ENCODE measurements around the gene IER5L. TPM values are rescaled to one million over a fixed set of nuclear protein-coding genes. Genes with fewer than 3 reads are reported as not detected.
A peak's percentile ranks its signal among the peaks of the same experiment; 100 is the strongest.

The IER5L gene
- total and polyA plus RNA-seq, 2 of the 8 experiments (the other 6 are each of a cell fraction or from before 2014, with no cell fraction given), result 0.65 to 1.0 TPM

DNA sequence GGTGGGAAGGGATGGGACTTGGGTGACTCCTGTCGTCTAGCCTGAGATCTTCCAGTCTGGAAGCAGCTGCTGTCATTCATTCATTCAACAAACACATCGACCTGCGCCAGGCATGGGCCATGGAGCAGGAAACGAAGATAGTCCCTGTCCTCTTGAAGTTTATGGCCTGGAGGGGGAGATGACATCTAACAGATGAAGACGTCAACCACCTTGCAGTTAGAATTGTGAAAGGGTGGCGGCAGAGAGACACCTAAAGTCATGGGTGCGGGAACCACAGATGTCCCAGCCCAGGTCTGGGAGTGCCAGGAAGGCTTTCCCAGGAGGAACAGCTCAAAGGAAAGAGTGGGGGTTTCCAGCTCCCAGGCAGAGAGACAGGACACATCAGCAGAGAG lies 21.0 kb upstream of the IER5L start:
- Histone ChIP-seq H4K8ac (ENCODE audit: extremely low read depth, insufficient read depth, low read length) (no peak overlapping the region), H3K18ac (ENCODE audit: extremely low read depth, low read length) (no peak overlapping the region), H3K27ac (ENCODE audit: low read depth, low read length) (no peak overlapping the region), H2AFZ (ENCODE audit: low read length) (no peak overlapping the region), H3K9ac (replicated peaks in 1 of 4; ENCODE audit: extremely low read depth in 1 of 4, low read depth in 3 of 4, low read length in 3 of 4) (no peak overlapping the region), H3K56ac (replicated peaks; ENCODE audit: insufficient read length, low read depth, low read length) (no peak overlapping the region), H3K79me2 (ENCODE audit: control insufficient read depth in 1 of 2, insufficient read depth in 2 of 2, low read length in 2 of 2) (no peaks in the 10 kb centered on the region), H3K4ac (replicated peaks; ENCODE audit: insufficient read length, low read depth, low read length) (peak overlapping the region; percentile 57), H3K23me2 (ENCODE audit: low read depth, low read length) (no peaks in the 10 kb centered on the region; the same call in 1 of the 2 replicates), H3K4me2 (ENCODE audit: insufficient read depth in 1 of 2, low read depth in 2 of 2, low read length in 2 of 2) (no peak overlapping the region), H3K36me3 (ENCODE audit: control insufficient read depth in 2 of 4, insufficient read depth in 4 of 4, low read length in 3 of 4) (no peaks in the 10 kb centered on the region), H3K9me3 (ENCODE audit: insufficient read depth in 2 of 2, low read depth in 1 of 2, low read length in 1 of 2) (no peaks in the 10 kb centered on the region; a peak in 1 of 4 replicates), H2BK20ac (ENCODE audit: low read length) (no peak overlapping the region), H3K79me1 (ENCODE audit: low read depth, low read length) (no peaks in the 10 kb centered on the region), H4K91ac (replicated peaks; ENCODE audit: insufficient read length, low read length) (no peak overlapping the region), H3K4me1 (replicated peaks in 1 of 4; ENCODE audit: control insufficient read depth in 3 of 4, insufficient read depth in 4 of 4, low read length in 3 of 4) (peaks cover 0 to 4% (median 2%) of the 10 kb centered on the region in 4 experiments; a peak in 4 of 7 replicates), H2AK5ac (ENCODE audit: low read depth, low read length) (no peak overlapping the region), H2BK12ac (ENCODE audit: low read depth, low read length) (peak overlapping the region; percentile 80; the same call in 1 of the 2 replicates), H2BK15ac (ENCODE audit: low read length) (no peak overlapping the region), H3K23ac (ENCODE audit: insufficient read length) (no peak overlapping the region), H4K20me1 (replicated peaks in 1 of 2; ENCODE audit: control insufficient read depth in 1 of 2, insufficient read depth in 2 of 2, low read length in 2 of 2) (no peaks in the 10 kb centered on the region), H2BK5ac (ENCODE audit: low read depth, low read length) (no peak overlapping the region), H3K27me3 (replicated peaks in 1 of 4; ENCODE audit: control insufficient read depth in 3 of 4, extremely low read depth in 1 of 4, insufficient read depth in 3 of 4, low read length in 3 of 4) (peaks cover 0 to 17% (median 15%) of the 10 kb centered on the region in 4 experiments; a peak in 5 of 7 replicates), H2BK120ac (replicated peaks; ENCODE audit: low read depth, low read length) (no peak overlapping the region), H3K14ac (ENCODE audit: insufficient read length) (no peak overlapping the region), H4K5ac (ENCODE audit: insufficient read length, low read depth, low read length) (no peak overlapping the region), H3K4me3 (ENCODE audit: extremely low read depth in 1 of 4, insufficient read depth in 2 of 4, low read depth in 3 of 4, low read length in 4 of 4) (no peak overlapping the region)
- WGBS, 2 experiments (ENCODE audit: extremely low coverage in 1 of 2, insufficient coverage in 1 of 2, insufficient read length in 1 of 2, insufficient replicate concordance in 2 of 2, low coverage in 1 of 2, low lambda C conversion rate in 2 of 2, missing lambda C conversion rate in 1 of 2), result 74% methylated on average over 6 of the region's 7 CpGs; no CpG with 5 or more reads in 1 of the 2 experiments
- DNase-seq (ENCODE audit: low read depth in 1 of 2, low spot score in 2 of 2) (no peak), FAIRE-seq (no peak)
- TF ChIP-seq POLR2A (IDR thresholded peaks at IDR 0.05; ENCODE audit: control extremely low read depth in 1 of 2, low read depth in 2 of 2, low read length in 2 of 2) (no peak), RAD21 (IDR thresholded peaks at IDR 0.05 in 1 of 2, conservative IDR thresholded peaks at IDR 0.05 in 1 of 2; ENCODE audit: low read depth in 2 of 2, low read length in 2 of 2) (peak; percentile 26 to 39; a peak in 3 of 4 replicates)
- TF ChIP-seq, protein P1, sequence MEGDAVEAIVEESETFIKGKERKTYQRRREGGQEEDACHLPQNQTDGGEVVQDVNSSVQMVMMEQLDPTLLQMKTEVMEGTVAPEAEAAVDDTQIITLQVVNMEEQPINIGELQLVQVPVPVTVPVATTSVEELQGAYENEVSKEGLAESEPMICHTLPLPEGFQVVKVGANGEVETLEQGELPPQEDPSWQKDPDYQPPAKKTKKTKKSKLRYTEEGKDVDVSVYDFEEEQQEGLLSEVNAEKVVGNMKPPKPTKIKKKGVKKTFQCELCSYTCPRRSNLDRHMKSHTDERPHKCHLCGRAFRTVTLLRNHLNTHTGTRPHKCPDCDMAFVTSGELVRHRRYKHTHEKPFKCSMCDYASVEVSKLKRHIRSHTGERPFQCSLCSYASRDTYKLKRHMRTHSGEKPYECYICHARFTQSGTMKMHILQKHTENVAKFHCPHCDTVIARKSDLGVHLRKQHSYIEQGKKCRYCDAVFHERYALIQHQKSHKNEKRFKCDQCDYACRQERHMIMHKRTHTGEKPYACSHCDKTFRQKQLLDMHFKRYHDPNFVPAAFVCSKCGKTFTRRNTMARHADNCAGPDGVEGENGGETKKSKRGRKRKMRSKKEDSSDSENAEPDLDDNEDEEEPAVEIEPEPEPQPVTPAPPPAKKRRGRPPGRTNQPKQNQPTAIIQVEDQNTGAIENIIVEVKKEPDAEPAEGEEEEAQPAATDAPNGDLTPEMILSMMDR (IDR thresholded peaks at IDR 0.05; ENCODE audit: control extremely low read depth in 1 of 3, insufficient read depth in 1 of 3, low read depth in 1 of 3, low read length in 3 of 3), result peak in 1 of 3 experiments; percentile 15; a peak in 1 of 4 replicates
- CTCF ChIA-PET (ENCODE audit: partially characterized antibody), result interaction anchor here (1.0 to 2.1 kb wide), 7 partner anchors 9 to 67 kb away, joined by 3 to 12 read pairs (median 4); no protein-coding TSS in a partner anchor
- POLR2A ChIA-PET (ENCODE audit: partially characterized antibody), result interaction anchor here (0.6 to 2.1 kb wide), 3 partner anchors 9 to 414 kb away, joined by 3 to 9 read pairs (median 6); partner anchors contain the start of gene IER5L
